AG04449 (cell line): ENCODE data around the gene TMC4.

ENCODE experiments used
- CTCF ChIA-PET: fragments of 350-600 bp; formaldehyde crosslinking; extraction: SDS; loops from one replicate; lab custom pipeline; 2021; ENCODE audit warnings: antibody characterized with exemption; lab: Yijun Ruan, JAX
- POLR2A ChIA-PET: fragments of 400-600, 350-600 bp; formaldehyde crosslinking; extraction: SDS; loops from one replicate; lab custom pipeline; 2020; ENCODE audit warnings: antibody characterized with exemption, inconsistent platforms; lab: Yijun Ruan, JAX
- DNase-seq: peaks from one replicate; pipeline ENCODE4 v3.0.0-alpha.2; 2010; ENCODE audit warnings: low read depth, low spot score
- H3K4me3 ChIP-seq: 2 replicates; pipeline ENCODE4 v1.5.1; 2011; ENCODE audit warnings: low read depth, mild to moderate bottlenecking, control low read depth, low read length
- CTCF ChIP-seq: IDR thresholded peaks from one replicate; pipeline ENCODE4 v1.5.1; 2011; ENCODE audit warnings: mild to moderate bottlenecking, moderate library complexity, low read length, control low read depth, inconsistent platforms; ENCODE audit not compliant: insufficient read depth; ENCODE audit errors: missing control alignments

The TMC4 gene

GRCh38 chr19:54169149-54169740 lies 3.7 kb downstream of the TMC4 start:
- POLR2A ChIA-PET = no interaction called here
- CTCF ChIA-PET = interaction anchor here (0.6 to 6.0 kb wide), 25 partner anchors 8 to 221 kb away, joined by 3 to 44 read pairs (median 5); partner anchors contain the start of genes CNOT3, LENG1, LILRB3 and MBOAT7
- no peak for TF ChIP-seq CTCF
- DNase-seq = no peak
- H3K4me3 ChIP-seq = no peak overlapping the region

GRCh38 chr19:54168174-54168917 lies 4.6 kb downstream of the TMC4 start:
- H3K4me3 ChIP-seq = no peak overlapping the region
- POLR2A ChIA-PET = no interaction called here
- CTCF ChIA-PET = interaction anchor here (0.6 to 6.0 kb wide), 23 partner anchors 9 to 222 kb away, joined by 3 to 44 read pairs (median 5); partner anchors contain the start of genes LENG1, LILRB3, MBOAT7 and TSEN34
- no peak for DNase-seq
- peak; percentile 96 for TF ChIP-seq CTCF

- H3K4me3 ChIP-seq = no peak overlapping the region
- ChIA-PET CTCF (interaction anchor here (1.2 to 1.6 kb wide), 3 partner anchors 14 to 67 kb away, joined by 3 to 7 read pairs (median 3); no protein-coding TSS in a partner anchor), POLR2A (interaction anchor here (0.7 kb wide), 1 partner anchor 50 kb away, joined by 3 read pairs; the partner anchor contains the start of genes PRPF31 and TFPT)
- DNase-seq = no peak
- TF ChIP-seq CTCF = no peak
Observed at GRCh38 chr19:54165222-54165621, 7.7 kb downstream of the TMC4 start.

GRCh38 chr19:54164369-54165068 lies 8.4 kb downstream of the TMC4 start:
- ChIA-PET POLR2A (interaction anchor here (0.7 kb wide), 1 partner anchor 49 kb away, joined by 3 read pairs; the partner anchor contains the start of genes PRPF31 and TFPT), CTCF (interaction anchor here (0.9 to 1.6 kb wide), 5 partner anchors 8 to 68 kb away, joined by 3 to 7 read pairs (median 3); partner anchors contain the start of gene TMC4)
- TF ChIP-seq CTCF = no peak
- H3K4me3 ChIP-seq = peak overlapping the region; percentile 29
- DNase-seq = no peak

GRCh38 chr19:54162884-54163283 lies 10.1 kb downstream of the TMC4 start:
- H3K4me3 ChIP-seq = no peak overlapping the region; the same call in 1 of the 2 replicates
- ChIA-PET CTCF (interaction anchor here (1.2 to 1.5 kb wide), 3 partner anchors 10 to 26 kb away, joined by 3 read pairs; partner anchors contain the start of gene TMC4), POLR2A (interaction anchor here (0.7 kb wide), 1 partner anchor 25 kb away, joined by 4 read pairs; no protein-coding TSS in a partner anchor)
- no peak for DNase-seq
- no peak for TF ChIP-seq CTCF
